Memory B cell (primary cell): ENCODE results near the gene S100A16.
"Not testable (repeated sequence)": the region's sequence is repeated elsewhere in the genome, so short reads cannot be mapped to it uniquely, and the experiment has no call there.

Experiments used
- ATAC-seq: fragments of 150-1000 bp; cut with Tn5 transposase; 2 replicates; pipeline ENCODE4 v1.10.0; 2021; ENCODE audit warnings: low read depth, mild to moderate bottlenecking, moderate library complexity
- DNase-seq, 2 donors: peaks; one replicate each; pipeline ENCODE4 v3.0.0; 2022; ENCODE audit warnings: low spot score in 2 of 2
- H3K27ac Mint-ChIP-seq: one replicate; pipeline ENCODE4 v1.8.0; 2022; ENCODE audit warnings: mild to moderate bottlenecking, moderate library complexity, mixed read lengths
- H3K27me3 Mint-ChIP-seq: one replicate; pipeline ENCODE4 v1.8.0; 2022; ENCODE audit warnings: mixed read lengths
- H3K36me3 Mint-ChIP-seq: one replicate; pipeline ENCODE4 v1.8.0; 2022; ENCODE audit warnings: mild to moderate bottlenecking, mixed read lengths
- H3K4me1 Mint-ChIP-seq: one replicate; pipeline ENCODE4 v1.8.0; 2022; ENCODE audit warnings: mixed read lengths
- H3K4me3 Mint-ChIP-seq: one replicate; pipeline ENCODE4 v1.8.0; 2022; ENCODE audit warnings: mild to moderate bottlenecking, moderate library complexity, mixed read lengths
- H3K9me3 Mint-ChIP-seq: one replicate; pipeline ENCODE4 v1.8.0; 2022; ENCODE audit warnings: mixed read lengths

The S100A16 gene

GRCh38 chr1:153646672-153647345, 33.9 kb upstream of the S100A16 start:
- Mint-ChIP-seq H3K9me3 (no peaks in the 10 kb centered on the region), H3K4me1 (peaks cover 22% of the 10 kb centered on the region), H3K4me3 (no peak overlapping the region), H3K27me3 (no peaks in the 10 kb centered on the region), H3K36me3 (peaks cover 39% of the 10 kb centered on the region), H3K27ac (peak overlapping the region; percentile 62)
- ATAC-seq (no peak), DNase-seq (no peak)

- H3K36me3 Mint-ChIP-seq: peaks cover 39% of the 10 kb centered on the region
- no peak overlapping the region for H3K4me3 Mint-ChIP-seq
- H3K27me3 Mint-ChIP-seq: no peaks in the 10 kb centered on the region
- ATAC-seq: no peak
- peaks cover 22% of the 10 kb centered on the region for H3K4me1 Mint-ChIP-seq
- DNase-seq: no peak
- no peaks in the 10 kb centered on the region for H3K9me3 Mint-ChIP-seq
- peak overlapping the region; percentile 60 for H3K27ac Mint-ChIP-seq
These were observed 30.9 kb upstream of the S100A16 start for GRCh38 chr1:153643816-153644215.

- no peaks in the 10 kb centered on the region for H3K27me3 Mint-ChIP-seq
- peak overlapping the region; percentile 60 for H3K27ac Mint-ChIP-seq
- H3K4me1 Mint-ChIP-seq: peaks cover 22% of the 10 kb centered on the region
- no peak overlapping the region for H3K4me3 Mint-ChIP-seq
- H3K36me3 Mint-ChIP-seq: peaks cover 42% of the 10 kb centered on the region
- no peaks in the 10 kb centered on the region for H3K9me3 Mint-ChIP-seq
- DNase-seq (no peak), ATAC-seq (no peak)
These were observed 30.2 kb upstream of the S100A16 start for GRCh38 chr1:153643100-153643499.

GRCh38 chr1:153642161-153642560, 29.2 kb upstream of the S100A16 start:
- Mint-ChIP-seq H3K4me1 (peaks cover 23% of the 10 kb centered on the region), H3K36me3 (peaks cover 44% of the 10 kb centered on the region), H3K27ac (no peak overlapping the region)

GRCh38 chr1:153640861-153641260, 27.9 kb upstream of the S100A16 start:
- DNase-seq: no peak
- H3K27ac Mint-ChIP-seq: peak overlapping the region; percentile 10
- H3K4me3 Mint-ChIP-seq: no peak overlapping the region
- no peaks in the 10 kb centered on the region for H3K27me3 Mint-ChIP-seq
- no peak for ATAC-seq
- H3K36me3 Mint-ChIP-seq: peaks cover 38% of the 10 kb centered on the region
- H3K4me1 Mint-ChIP-seq: peaks cover 24% of the 10 kb centered on the region
- H3K9me3 Mint-ChIP-seq: no peaks in the 10 kb centered on the region

More at GRCh38 chr1:153642161-153642560, 29.2 kb upstream of the S100A16 start:
- H3K27me3 Mint-ChIP-seq: no peaks in the 10 kb centered on the region
- ATAC-seq: no peak
- H3K9me3 Mint-ChIP-seq: no peaks in the 10 kb centered on the region
- no peak overlapping the region for H3K4me3 Mint-ChIP-seq
- DNase-seq: no peak

GRCh38 chr1:153640213-153640612, 27.3 kb upstream of the S100A16 start:
- Mint-ChIP-seq H3K4me1 (peaks cover 20% of the 10 kb centered on the region), H3K36me3 (peaks cover 32% of the 10 kb centered on the region)
- H3K27me3 Mint-ChIP-seq, H3K27ac Mint-ChIP-seq, H3K9me3 Mint-ChIP-seq, H3K4me3 Mint-ChIP-seq, ATAC-seq, DNase-seq: not testable (repeated sequence)

- Mint-ChIP-seq H3K9me3 (no peaks in the 10 kb centered on the region), H3K4me3 (no peak overlapping the region), H3K27me3 (no peaks in the 10 kb centered on the region), H3K27ac (no peak overlapping the region), H3K36me3 (peaks cover 29% of the 10 kb centered on the region), H3K4me1 (peaks cover 20% of the 10 kb centered on the region)
- DNase-seq (no peak), ATAC-seq (no peak)
These were observed 26.3 kb upstream of the S100A16 start for GRCh38 chr1:153639280-153639679.

- DNase-seq (no peak), ATAC-seq (no peak)
- no peaks in the 10 kb centered on the region for H3K27me3 Mint-ChIP-seq
- peaks cover 20% of the 10 kb centered on the region for H3K4me1 Mint-ChIP-seq
- H3K4me3 Mint-ChIP-seq: no peak overlapping the region
- H3K36me3 Mint-ChIP-seq: peaks cover 22% of the 10 kb centered on the region
- H3K27ac Mint-ChIP-seq: no peak overlapping the region
- no peaks in the 10 kb centered on the region for H3K9me3 Mint-ChIP-seq
These were observed 25.3 kb upstream of the S100A16 start for GRCh38 chr1:153638261-153638660.

GRCh38 chr1:153636312-153636711, 23.4 kb upstream of the S100A16 start:
- Mint-ChIP-seq H3K9me3 (no peaks in the 10 kb centered on the region), H3K4me3 (no peak overlapping the region), H3K27me3 (no peaks in the 10 kb centered on the region), H3K4me1 (peaks cover 20% of the 10 kb centered on the region), H3K27ac (no peak overlapping the region), H3K36me3 (peaks cover 16% of the 10 kb centered on the region)
- DNase-seq: no peak
- no peak for ATAC-seq

- Mint-ChIP-seq H3K9me3 (no peaks in the 10 kb centered on the region), H3K4me1 (peaks cover 19% of the 10 kb centered on the region), H3K4me3 (peak overlapping the region; percentile 63), H3K27me3 (no peaks in the 10 kb centered on the region), H3K27ac (no peak overlapping the region), H3K36me3 (peaks cover 16% of the 10 kb centered on the region)
- ATAC-seq (no peak), DNase-seq (no peak)
These were observed 22.9 kb upstream of the S100A16 start for GRCh38 chr1:153635872-153636271.

GRCh38 chr1:153633754-153634665, 21.1 kb upstream of the S100A16 start, which contains the start of gene CHTOP:
CHTOP (plus strand) TSS chr1:153634066; CDS start chr1:153636589, 2,523 bp downstream.
- Mint-ChIP-seq H3K9me3 (no peaks in the 10 kb centered on the region), H3K4me1 (peaks cover 23% of the 10 kb centered on the region), H3K27ac (peak within 1 kb of the TSS; percentile 99), H3K4me3 (peak within 1 kb of the TSS; percentile 100), H3K27me3 (no peaks in the 10 kb centered on the region), H3K36me3 (peaks cover 16% of the 10 kb centered on the region)
- peak; percentile 98 to 99 for DNase-seq
- ATAC-seq: peak; percentile 85

GRCh38 chr1:153633161-153633753, 20.3 kb upstream of the S100A16 start:
- Mint-ChIP-seq H3K36me3 (peaks cover 13% of the 10 kb centered on the region), H3K9me3 (no peaks in the 10 kb centered on the region), H3K27me3 (no peaks in the 10 kb centered on the region), H3K4me1 (peaks cover 29% of the 10 kb centered on the region), H3K27ac (peak overlapping the region; percentile 99), H3K4me3 (peak overlapping the region; percentile 100)
- DNase-seq (no peak), ATAC-seq (no peak)

GRCh38 chr1:153631047-153632022, 18.4 kb upstream of the S100A16 start:
- H3K4me3 Mint-ChIP-seq: no peak overlapping the region
- ATAC-seq (no peak), DNase-seq (no peak)
- peak overlapping the region; percentile 65 for H3K27ac Mint-ChIP-seq
- no peaks in the 10 kb centered on the region for H3K27me3 Mint-ChIP-seq
- H3K9me3 Mint-ChIP-seq: no peaks in the 10 kb centered on the region
- peaks cover 29% of the 10 kb centered on the region for H3K4me1 Mint-ChIP-seq
- peaks cover 3% of the 10 kb centered on the region for H3K36me3 Mint-ChIP-seq
